Measurements from ENCODE around the gene DAGLA. TPM values are rescaled to one million over a fixed set of nuclear protein-coding genes. Genes with fewer than 3 reads are reported as not detected.

The DAGLA gene
- total and polyA plus RNA-seq, 2 donors (not counting 1 experiment from before 2014, with no cell fraction given): 0.06 TPM; not detected in 1

DNA sequence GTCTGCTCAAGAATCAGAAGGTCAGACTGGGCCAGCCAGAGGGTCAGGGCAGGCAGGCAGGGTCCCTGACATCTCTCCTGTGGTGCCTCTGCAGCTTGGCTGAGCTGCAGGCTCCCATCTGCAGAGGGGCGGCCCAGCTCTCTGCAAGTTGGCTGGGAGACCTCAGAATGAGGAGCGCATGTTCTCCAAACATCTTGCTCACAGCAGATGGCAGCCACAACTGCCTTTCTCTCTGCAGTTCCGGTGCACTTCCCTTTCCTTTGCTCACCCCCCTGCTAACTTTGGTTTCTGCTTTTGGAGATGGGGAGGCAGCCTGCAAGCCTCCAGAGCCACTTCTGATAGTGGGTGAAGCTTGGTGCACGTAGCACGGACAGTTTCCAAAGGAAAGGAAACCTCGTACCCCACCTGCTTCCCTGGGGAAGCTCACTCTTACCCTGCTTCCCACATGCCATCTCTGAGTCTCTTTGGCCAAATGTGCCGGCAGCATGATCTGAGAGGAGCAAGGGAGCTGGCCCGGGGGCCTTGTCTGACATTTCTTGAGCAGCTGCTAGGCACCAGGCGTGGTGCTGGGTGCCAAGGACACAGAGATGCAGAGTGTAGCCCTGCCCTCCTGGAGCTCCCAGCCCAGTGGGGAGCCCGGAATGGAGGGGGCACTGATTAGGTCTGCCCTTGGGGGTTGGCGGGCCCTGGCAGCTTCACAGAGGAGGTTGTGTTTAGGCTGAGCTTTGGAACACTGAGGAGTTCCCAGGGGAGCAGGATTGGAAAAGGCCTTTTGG, 18.2 kb downstream of the DAGLA start:
- Histone ChIP-seq H3K79me2 (ENCODE audit: control insufficient read depth, insufficient read depth, low read length) (no peaks in the 10 kb centered on the region), H4K20me1 (ENCODE audit: control insufficient read depth, insufficient read depth, low read length, poor library complexity, severe bottlenecking) (no peaks in the 10 kb centered on the region), H3K4me1 (ENCODE audit: control insufficient read depth in 2 of 2, insufficient read depth in 2 of 2, low read length in 2 of 2) (peaks cover 0 to 8% of the 10 kb centered on the region in 2 donors), H3K36me3 (replicated peaks in 1 of 2; ENCODE audit: control extremely low read depth in 1 of 2, control insufficient read depth in 1 of 2, extremely low read depth in 1 of 2, insufficient read depth in 2 of 2, low read length in 1 of 2) (no peaks in the 10 kb centered on the region), H3K9ac (ENCODE audit: low read length) (no peak overlapping the region), H3K27ac (ENCODE audit: low read length in 2 of 2) (no peak overlapping the region), H3K4me3 (ENCODE audit: control extremely low read depth in 1 of 5, extremely low read depth in 1 of 5, insufficient read depth in 1 of 5, low read depth in 2 of 5, low read length in 4 of 5) (no peak overlapping the region), H3K27me3 (replicated peaks in 1 of 4; ENCODE audit: control extremely low read depth in 1 of 4, control insufficient read depth in 3 of 4, insufficient read depth in 4 of 4, low read length in 3 of 4) (no peaks in the 10 kb centered on the region), H2AFZ (ENCODE audit: insufficient read depth, low read depth, low read length, poor library complexity, severe bottlenecking) (no peak overlapping the region), H3K9me3 (ENCODE audit: control extremely low read depth in 1 of 3, control insufficient read depth in 2 of 3, insufficient read depth in 1 of 3, low read length in 2 of 3) (no peaks in the 10 kb centered on the region), H3K4me2 (replicated peaks; ENCODE audit: low read depth, low read length, poor library complexity, severe bottlenecking) (no peak overlapping the region)
- WGBS (ENCODE audit: insufficient coverage): 21% methylated on average over 10 of the region's 11 CpGs
- TF ChIP-seq, protein P1, sequence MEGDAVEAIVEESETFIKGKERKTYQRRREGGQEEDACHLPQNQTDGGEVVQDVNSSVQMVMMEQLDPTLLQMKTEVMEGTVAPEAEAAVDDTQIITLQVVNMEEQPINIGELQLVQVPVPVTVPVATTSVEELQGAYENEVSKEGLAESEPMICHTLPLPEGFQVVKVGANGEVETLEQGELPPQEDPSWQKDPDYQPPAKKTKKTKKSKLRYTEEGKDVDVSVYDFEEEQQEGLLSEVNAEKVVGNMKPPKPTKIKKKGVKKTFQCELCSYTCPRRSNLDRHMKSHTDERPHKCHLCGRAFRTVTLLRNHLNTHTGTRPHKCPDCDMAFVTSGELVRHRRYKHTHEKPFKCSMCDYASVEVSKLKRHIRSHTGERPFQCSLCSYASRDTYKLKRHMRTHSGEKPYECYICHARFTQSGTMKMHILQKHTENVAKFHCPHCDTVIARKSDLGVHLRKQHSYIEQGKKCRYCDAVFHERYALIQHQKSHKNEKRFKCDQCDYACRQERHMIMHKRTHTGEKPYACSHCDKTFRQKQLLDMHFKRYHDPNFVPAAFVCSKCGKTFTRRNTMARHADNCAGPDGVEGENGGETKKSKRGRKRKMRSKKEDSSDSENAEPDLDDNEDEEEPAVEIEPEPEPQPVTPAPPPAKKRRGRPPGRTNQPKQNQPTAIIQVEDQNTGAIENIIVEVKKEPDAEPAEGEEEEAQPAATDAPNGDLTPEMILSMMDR (IDR thresholded peaks at IDR 0.05): no peak
- TF ChIP-seq EZH2 (IDR thresholded peaks at IDR 0.05; ENCODE audit: borderline replicate concordance, insufficient read depth, low read depth, low read length, poor library complexity, severe bottlenecking): no peak
- DNase-seq (no peak), ATAC-seq (ENCODE audit: low read depth) (no peak)
- POLR2A ChIA-PET: no interaction called here
- intact Hi-C loops (cut with micrococcal nuclease): no loop called here
- no peaks in the 10 kb centered on the region for H3K9me3 Mint-ChIP-seq (ENCODE audit: insufficient read depth)
- CTCF ChIA-PET: no interaction called here
- no peak overlapping the region for H3K27ac Mint-ChIP-seq
- H3K27me3 Mint-ChIP-seq: peaks cover 14% of the 10 kb centered on the region
- no peak overlapping the region for H3K4me3 Mint-ChIP-seq
- peaks cover 9% of the 10 kb centered on the region for H3K4me1 Mint-ChIP-seq

DNA sequence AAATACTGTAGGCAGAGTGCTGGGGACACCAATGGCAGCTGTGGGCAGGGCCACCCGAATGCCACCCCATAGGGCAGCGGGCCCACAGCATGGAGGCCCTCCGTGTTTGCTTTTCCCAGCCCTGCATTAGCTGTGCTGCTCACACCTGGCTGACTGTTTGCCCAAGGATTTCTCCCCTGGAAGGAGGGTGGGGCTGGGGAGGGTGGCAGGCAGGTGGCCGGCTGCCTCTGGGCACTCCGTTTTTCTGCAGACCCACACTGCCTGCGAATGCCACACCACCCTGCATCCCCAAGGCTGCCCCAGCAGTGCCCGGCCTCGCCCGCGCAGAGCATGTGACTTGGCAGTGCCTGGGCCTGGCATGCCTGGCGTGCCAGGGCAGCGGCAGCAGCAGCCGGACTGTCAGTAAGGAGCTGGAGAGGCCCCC, 19.6 kb downstream of the DAGLA start:
- peaks cover 0 to 8% of the 10 kb centered on the region in 2 donors for H3K4me1 ChIP-seq (ENCODE audit: control insufficient read depth in 2 of 2, insufficient read depth in 2 of 2, low read length in 2 of 2)

More for the DNA sequence above, 19.6 kb downstream of the DAGLA start:
- H3K27me3 Mint-ChIP-seq: peaks cover 14% of the 10 kb centered on the region
- H3K4me3 ChIP-seq (ENCODE audit: control extremely low read depth in 1 of 5, extremely low read depth in 1 of 5, insufficient read depth in 1 of 5, low read depth in 2 of 5, low read length in 4 of 5): no peak overlapping the region
- H3K36me3 ChIP-seq (replicated peaks in 1 of 2; ENCODE audit: control extremely low read depth in 1 of 2, control insufficient read depth in 1 of 2, extremely low read depth in 1 of 2, insufficient read depth in 2 of 2, low read length in 1 of 2): no peaks in the 10 kb centered on the region
- intact Hi-C loops (cut with micrococcal nuclease): no loop called here
- H3K4me2 ChIP-seq (replicated peaks; ENCODE audit: low read depth, low read length, poor library complexity, severe bottlenecking): no peak overlapping the region
- H4K20me1 ChIP-seq (ENCODE audit: control insufficient read depth, insufficient read depth, low read length, poor library complexity, severe bottlenecking): no peaks in the 10 kb centered on the region
- H3K27ac Mint-ChIP-seq: no peak overlapping the region
- H3K4me3 Mint-ChIP-seq: no peak overlapping the region
- H3K9ac ChIP-seq (ENCODE audit: low read length): no peak overlapping the region
- H3K27ac ChIP-seq (ENCODE audit: low read length in 2 of 2): no peak overlapping the region
- no peaks in the 10 kb centered on the region for H3K9me3 Mint-ChIP-seq (ENCODE audit: insufficient read depth)
- no peaks in the 10 kb centered on the region for H3K27me3 ChIP-seq (replicated peaks in 1 of 4; ENCODE audit: control extremely low read depth in 1 of 4, control insufficient read depth in 3 of 4, insufficient read depth in 4 of 4, low read length in 3 of 4)
- DNase-seq (no peak), ATAC-seq (ENCODE audit: low read depth) (no peak)
- no peaks in the 10 kb centered on the region for H3K79me2 ChIP-seq (ENCODE audit: control insufficient read depth, insufficient read depth, low read length)
- no peaks in the 10 kb centered on the region for H3K9me3 ChIP-seq (ENCODE audit: control extremely low read depth in 1 of 3, control insufficient read depth in 2 of 3, insufficient read depth in 1 of 3, low read length in 2 of 3)
- H3K4me1 Mint-ChIP-seq: peaks cover 9% of the 10 kb centered on the region
- no peak for TF ChIP-seq EZH2 (IDR thresholded peaks at IDR 0.05; ENCODE audit: borderline replicate concordance, insufficient read depth, low read depth, low read length, poor library complexity, severe bottlenecking)
- TF ChIP-seq, protein P1 (IDR thresholded peaks at IDR 0.05): no peak
- ChIA-PET CTCF (no interaction called here), POLR2A (no interaction called here)
- WGBS (ENCODE audit: insufficient coverage): 97% methylated on average over 12 of the region's 13 CpGs
- no peak overlapping the region for H2AFZ ChIP-seq (ENCODE audit: insufficient read depth, low read depth, low read length, poor library complexity, severe bottlenecking)
